Caki2 (cell line): ENCODE results near the gene GSK3B. TPM values are rescaled to one million over a fixed set of nuclear protein-coding genes. Genes with fewer than 3 reads are reported as not detected.
"Not testable (repeated sequence)": the region's sequence is repeated elsewhere in the genome, so short reads cannot be mapped to it uniquely, and the experiment has no call there.

Experiments used
- DNase-seq: peaks from one replicate; pipeline ENCODE4 v3.0.0-alpha.2; 2015; ENCODE audit warnings: low read depth
- in situ Hi-C: cut with HindIII; loops from 2 replicates; pipeline ENCODE4 v1.10.0; 2016; ENCODE audit warnings: low sequenced_read_pairs, low pct_unique_long_range_greater_than_20kb, mixed read lengths
- total RNA-seq: library from RNA; depleted of rRNA; stranded (reverse); fragments of >200 nt; shearing (Covaris generic); gene quantifications from 2 replicates; pipeline ENCODE4 v1.2.3, GENCODE V29; 2014; ENCODE audit warnings: low replicate concordance

GSK3B gene
- total RNA-seq, 1 experiment from 2014 or later, result 31.7 TPM

- no peak for DNase-seq
- in situ Hi-C loops, result no loop called here
Measured at GRCh38 chr3:120031561-120031960, 62.7 kb downstream of the GSK3B start.

- in situ Hi-C loops, result no loop called here
- no peak for DNase-seq
Measured at GRCh38 chr3:120029749-120030148, 64.5 kb downstream of the GSK3B start.

- in situ Hi-C loops, result no loop called here
- no peak for DNase-seq
Measured at GRCh38 chr3:120028271-120029047, 65.8 kb downstream of the GSK3B start.

GRCh38 chr3:120027226-120027625 is 67.0 kb downstream of the GSK3B start:
- in situ Hi-C loops, result no loop called here
- DNase-seq, result no peak

DNA sequence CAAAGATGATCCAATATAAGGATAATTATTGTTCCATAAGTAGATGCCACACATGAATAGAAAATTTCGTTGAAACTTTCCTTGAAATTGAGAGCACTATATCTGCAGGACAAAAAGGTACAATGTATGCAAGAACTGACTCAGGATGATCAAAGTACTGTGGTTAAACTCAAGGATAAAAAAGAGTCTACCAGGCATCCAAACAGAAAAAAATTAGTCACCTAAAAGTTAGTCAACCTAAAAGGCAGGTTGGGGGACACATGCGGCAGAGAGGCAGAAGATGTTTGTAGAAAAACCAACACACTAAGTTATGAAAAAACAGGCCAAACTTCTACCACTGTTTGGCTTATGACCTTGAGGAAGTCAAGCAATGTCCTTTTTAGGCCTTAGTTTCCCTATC is 68.7 kb downstream of the GSK3B start:
- no peak for DNase-seq

GRCh38 chr3:120024103-120024502 is 70.1 kb downstream of the GSK3B start:
- no peak for DNase-seq
- in situ Hi-C loops, result no loop called here

More for the DNA sequence above, 68.7 kb downstream of the GSK3B start:
- in situ Hi-C loops, result no loop called here

DNA sequence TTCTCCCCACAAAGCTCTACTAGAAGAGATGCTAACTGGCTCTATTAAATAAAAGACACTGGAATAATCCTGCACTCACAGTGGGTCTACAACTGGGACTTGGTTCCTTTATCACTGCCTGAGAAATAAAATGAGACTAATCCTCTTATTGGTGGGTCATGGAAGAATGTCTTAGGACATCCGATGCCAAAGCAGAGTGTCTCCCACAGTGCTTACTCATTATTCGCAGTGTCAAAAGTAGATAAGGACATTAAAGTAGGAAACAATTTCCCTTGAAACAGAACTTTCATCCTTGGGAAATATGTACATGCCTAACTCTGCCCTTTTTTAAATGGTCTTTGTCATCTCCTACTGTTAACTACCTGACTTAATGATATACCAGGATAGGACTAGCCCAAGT is 71.5 kb downstream of the GSK3B start:
- DNase-seq, result no peak
- in situ Hi-C loops, result no loop called here

DNA sequence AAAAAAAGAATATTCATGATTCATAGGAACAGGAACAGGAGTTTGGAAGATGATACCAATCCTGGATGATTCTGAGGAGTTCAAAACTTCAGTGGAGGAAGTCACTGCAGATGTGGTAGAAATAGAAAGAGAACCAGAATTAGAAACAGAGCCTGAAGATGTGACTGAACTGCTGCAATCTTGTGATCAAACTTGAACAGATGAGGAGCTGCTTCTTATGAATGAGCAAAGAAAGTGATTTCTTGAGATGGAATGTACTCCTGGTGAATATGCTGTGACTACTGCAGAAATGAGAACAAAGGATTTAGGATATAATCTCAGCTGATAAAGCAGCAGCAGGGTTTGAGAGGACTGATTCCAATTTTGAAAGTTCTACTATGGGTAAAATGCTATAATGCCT is 72.7 kb downstream of the GSK3B start:
- in situ Hi-C loops, result no loop called here
- DNase-seq, result no peak

- in situ Hi-C loops, result no loop called here
- no peak for DNase-seq
Measured at GRCh38 chr3:120018299-120018698, 75.9 kb downstream of the GSK3B start.

DNA sequence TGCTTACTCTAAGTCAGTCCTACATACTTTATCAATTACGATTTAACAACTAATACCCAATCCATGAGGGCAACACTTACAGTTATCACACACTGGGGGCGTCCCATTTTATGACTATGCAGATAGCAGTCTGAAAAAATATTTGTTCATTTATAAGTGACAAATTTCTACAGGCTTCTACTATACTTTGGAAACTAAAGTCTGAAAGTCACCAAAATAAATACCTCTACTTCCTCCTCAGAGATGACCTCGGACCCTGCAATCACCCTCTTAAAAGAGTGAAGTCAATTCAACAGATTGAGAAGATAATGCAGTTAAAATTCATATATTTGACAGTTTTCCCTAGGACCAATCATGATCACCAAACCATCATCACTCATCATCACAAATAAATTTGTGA is 76.6 kb downstream of the GSK3B start:
- no peak for DNase-seq
- in situ Hi-C loops, result no loop called here

- in situ Hi-C loops, result no loop called here
- no peak for DNase-seq
Measured at GRCh38 chr3:120013481-120013880, 80.8 kb downstream of the GSK3B start.

GRCh38 chr3:120005741-120006140 is 88.5 kb downstream of the GSK3B start:
- DNase-seq, in situ Hi-C loops: not testable (repeated sequence)

DNA sequence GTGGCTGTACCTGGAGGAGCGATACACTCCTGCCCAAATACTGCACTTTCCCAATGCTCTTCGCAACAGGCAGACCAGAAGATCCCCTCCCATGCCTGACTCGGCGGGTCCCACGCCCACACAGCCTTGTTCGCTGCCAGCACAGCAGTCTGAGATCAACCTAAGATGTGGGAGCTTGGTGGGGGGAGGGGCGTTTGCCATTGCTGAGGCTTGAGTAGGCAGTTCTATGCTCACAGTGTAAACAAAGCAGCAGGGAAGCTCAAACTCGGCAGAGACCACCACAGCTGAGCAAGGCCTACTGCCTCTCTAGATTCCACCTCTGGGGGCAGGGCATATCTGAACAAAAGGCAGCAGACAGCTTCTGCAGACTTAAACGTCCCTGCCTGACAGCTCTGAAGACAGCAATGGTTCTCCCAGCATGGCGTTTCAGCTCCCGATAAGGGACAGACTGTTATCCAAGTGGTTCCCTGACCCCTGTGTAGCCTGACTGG is 90.2 kb downstream of the GSK3B start:
- DNase-seq, in situ Hi-C loops: not testable (repeated sequence)

DNA sequence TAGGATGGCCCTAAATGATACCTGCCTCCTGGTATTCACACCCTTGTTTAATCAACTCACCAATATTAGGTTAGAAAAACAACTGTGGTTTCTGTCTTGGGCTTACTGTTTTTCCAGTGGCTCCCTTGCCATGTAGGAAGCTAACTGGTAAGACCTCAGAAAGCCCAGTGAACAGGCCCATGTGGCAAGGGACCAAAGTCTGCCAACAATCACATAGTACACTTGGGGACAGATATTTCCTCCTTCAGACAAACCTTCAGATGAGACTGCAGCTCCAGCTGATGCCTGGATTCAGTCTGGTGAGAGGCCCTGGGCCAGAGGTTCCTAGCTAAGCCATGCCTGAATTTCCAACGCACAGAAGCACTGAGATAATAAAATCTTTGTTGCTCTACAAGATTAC is 96.1 kb downstream of the GSK3B start:
- in situ Hi-C loops, result no loop called here
- no peak for DNase-seq

- in situ Hi-C loops, result no loop called here
- no peak for DNase-seq
Measured at GRCh38 chr3:119990888-119991287, 103.4 kb downstream of the GSK3B start.

- no peak for DNase-seq
- in situ Hi-C loops, result no loop called here
Measured at GRCh38 chr3:119989981-119990655, 104.1 kb downstream of the GSK3B start.

GRCh38 chr3:119986812-119987211 is 107.4 kb downstream of the GSK3B start:
- in situ Hi-C loops, DNase-seq: not testable (repeated sequence)

DNA sequence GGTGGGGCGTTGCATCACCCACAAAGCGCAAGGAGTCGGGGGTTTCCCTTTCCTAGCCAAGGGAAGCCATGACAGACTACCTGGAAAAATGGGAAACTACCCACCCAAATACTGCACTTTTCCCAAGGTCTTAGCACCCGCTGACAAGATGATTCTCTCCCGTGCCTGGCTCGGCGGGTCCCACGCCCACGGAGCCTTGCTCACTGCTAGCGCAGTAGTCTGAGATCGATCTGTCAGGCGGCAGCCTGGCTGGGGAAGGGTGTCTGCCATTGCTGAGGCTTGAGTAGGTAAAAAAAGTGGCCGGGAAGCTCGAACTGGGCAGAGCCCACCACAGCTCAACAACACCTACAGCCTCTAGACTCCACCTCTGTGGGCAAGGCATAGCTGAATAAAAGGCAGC is 112.9 kb downstream of the GSK3B start:
- no peak for DNase-seq
- in situ Hi-C loops, result no loop called here

DNA sequence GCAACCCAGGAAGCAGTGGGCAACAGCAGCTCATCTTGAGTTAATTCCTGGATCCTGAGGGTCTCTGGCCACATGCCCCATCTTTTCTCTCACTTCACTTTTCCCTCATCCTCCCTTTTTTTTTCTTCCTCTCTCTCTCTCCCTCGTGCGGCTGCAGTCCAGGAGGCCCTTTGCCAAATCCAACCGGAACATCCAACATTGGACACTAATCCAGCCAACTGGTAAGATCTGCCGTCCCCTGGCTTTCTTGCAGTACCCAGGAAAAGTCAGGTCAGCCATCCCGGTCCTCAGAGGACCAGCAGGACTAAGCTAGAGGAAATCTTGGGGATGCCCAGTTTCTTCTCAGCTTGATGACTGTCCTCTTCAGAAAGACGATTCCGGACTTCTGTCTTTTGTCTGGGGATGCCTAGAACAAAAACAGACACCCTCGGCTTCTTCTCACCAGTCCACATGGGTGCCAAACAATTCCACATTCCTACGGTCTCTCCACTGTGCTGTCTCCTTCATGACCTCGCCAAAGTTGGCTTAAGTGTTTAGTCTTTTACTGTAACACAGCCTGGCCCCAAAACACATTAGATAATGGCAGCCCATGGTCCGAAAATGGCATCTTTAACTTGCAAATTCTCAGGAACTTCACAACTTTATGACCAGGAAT is 115.6 kb downstream of the GSK3B start:
- in situ Hi-C loops, result no loop called here
- DNase-seq, result no peak
